GM10266 (cell line): Measurements from ENCODE around the gene ZBTB8B.
"Not testable (repeated sequence)": the region's sequence is repeated elsewhere in the genome, so short reads cannot be mapped to it uniquely, and the experiment has no call there.

Source experiments
- DNase-seq: peaks from one replicate; pipeline ENCODE4 v3.0.0; 2012; ENCODE audit errors: extremely low spot score
- TF ChIP-seq, protein P1 (sequence below): IDR thresholded peaks from 2 replicates; pipeline ENCODE4 v1.5.1; 2012; ENCODE audit warnings: mild to moderate bottlenecking, low read depth; ENCODE audit not compliant: control insufficient read depth, insufficient read depth; ENCODE audit errors: missing control alignments

ZBTB8B gene

DNA sequence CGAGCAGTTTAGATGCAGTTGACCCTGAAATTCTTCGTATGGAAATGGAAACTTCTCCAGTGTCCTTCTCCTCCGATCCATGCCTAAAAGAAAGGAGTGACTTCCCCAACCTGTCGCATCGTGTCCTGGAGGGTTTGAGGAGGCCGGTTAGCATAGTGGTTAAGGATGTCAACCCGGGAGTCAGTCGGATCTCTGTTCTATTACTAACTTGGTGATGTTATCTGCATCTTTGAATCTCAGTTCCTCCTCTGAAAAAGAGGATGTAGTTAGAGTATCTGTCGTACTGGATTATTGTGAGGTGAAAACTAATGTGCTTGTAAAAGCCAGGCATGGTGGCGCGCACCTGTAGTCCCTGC, 684 bp downstream of the ZBTB8B start:
- DNase-seq: no peak
- TF ChIP-seq, protein P1, sequence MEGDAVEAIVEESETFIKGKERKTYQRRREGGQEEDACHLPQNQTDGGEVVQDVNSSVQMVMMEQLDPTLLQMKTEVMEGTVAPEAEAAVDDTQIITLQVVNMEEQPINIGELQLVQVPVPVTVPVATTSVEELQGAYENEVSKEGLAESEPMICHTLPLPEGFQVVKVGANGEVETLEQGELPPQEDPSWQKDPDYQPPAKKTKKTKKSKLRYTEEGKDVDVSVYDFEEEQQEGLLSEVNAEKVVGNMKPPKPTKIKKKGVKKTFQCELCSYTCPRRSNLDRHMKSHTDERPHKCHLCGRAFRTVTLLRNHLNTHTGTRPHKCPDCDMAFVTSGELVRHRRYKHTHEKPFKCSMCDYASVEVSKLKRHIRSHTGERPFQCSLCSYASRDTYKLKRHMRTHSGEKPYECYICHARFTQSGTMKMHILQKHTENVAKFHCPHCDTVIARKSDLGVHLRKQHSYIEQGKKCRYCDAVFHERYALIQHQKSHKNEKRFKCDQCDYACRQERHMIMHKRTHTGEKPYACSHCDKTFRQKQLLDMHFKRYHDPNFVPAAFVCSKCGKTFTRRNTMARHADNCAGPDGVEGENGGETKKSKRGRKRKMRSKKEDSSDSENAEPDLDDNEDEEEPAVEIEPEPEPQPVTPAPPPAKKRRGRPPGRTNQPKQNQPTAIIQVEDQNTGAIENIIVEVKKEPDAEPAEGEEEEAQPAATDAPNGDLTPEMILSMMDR: no peak

DNA sequence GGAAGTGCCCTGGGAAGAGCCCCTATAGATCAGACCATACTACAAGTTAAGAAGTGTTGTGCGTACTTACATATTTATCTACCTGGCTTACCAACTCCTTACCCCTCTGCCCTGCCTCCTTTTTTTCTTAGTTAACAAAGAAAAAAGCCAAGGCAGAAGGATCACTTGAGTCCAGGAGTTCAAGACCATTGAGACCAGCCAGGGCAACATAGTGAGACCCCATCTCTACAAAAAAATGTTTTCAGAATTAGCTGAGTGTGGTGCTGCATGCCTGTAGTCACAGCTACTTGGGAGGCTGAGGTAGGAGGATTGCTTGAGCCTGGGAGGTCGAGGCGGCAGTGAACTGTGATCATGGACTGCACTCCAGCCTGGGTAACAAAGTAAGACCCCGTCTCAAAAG, 1.9 kb downstream of the ZBTB8B start:
- TF ChIP-seq, protein P1: no peak
- DNase-seq: no peak

DNA sequence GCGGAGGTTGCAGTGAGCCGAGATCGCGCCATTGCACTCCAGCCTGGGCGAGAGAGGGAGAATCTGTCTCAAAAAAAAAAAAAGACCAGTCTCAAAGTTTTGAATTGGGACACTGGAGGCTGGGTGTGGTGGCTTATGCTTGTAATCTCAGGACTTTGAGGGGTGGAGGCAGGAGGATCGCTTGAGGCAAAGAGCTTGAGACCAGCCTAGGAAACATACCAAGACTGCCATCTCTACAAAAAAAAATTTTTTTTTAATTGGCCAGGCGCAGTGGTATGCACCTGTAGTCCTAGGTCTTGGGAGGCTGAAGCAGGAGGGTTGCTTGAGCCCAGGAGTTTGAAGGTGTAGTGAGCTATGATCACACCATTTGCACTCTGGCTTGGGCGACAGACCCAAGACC, 3.9 kb downstream of the ZBTB8B start:
- DNase-seq: no peak
- TF ChIP-seq, protein P1: no peak

DNA sequence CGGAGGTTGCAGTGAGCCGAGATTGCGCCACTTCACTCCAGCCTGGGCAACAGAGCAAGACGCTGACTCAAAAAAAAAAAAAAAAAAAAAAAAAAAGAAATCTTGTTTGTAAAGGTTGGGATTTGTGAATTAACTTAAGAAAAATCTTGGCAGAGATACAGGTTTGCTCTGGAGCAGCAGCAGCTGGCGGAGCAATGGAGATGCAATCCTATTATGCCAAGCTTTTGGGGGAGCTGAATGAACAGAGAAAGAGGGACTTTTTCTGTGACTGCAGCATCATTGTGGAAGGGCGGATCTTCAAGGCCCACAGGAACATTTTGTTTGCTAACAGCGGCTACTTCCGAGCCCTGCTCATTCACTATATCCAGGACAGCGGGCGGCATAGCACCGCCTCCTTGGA, 5.6 kb downstream of the ZBTB8B start:
- TF ChIP-seq, protein P1: no peak
- no peak for DNase-seq

DNA sequence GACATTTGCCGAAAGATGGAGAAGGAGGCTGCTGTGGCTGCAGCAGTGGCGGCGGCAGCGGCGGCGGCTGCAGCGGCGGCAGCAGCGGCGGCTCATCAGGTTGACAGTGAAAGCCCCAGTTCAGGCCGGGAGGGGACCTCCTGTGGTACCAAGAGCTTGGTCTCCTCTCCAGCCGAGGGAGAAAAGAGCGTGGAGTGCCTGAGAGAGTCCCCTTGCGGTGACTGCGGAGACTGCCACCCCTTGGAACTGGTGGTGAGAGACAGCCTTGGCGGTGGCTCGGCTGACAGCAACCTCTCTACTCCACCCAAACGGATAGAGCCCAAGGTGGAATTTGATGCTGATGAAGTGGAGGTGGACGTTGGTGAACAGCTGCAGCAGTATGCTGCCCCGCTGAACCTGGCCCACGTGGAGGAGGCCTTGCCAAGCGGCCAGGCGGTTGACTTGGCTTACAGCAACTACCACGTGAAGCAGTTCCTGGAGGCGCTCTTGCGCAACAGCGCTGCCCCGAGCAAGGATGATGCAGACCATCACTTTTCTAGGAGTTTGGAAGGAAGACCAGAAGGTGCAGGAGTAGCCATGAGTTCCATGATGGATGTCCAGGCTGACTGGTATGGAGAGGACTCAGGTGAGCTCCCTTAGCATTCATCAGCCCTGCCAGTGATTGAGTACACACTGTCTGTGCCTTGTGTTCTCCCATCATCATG, 6.3 kb downstream of the ZBTB8B start:
- TF ChIP-seq, protein P1: peak; percentile 19
- DNase-seq: peak; percentile 52

DNA sequence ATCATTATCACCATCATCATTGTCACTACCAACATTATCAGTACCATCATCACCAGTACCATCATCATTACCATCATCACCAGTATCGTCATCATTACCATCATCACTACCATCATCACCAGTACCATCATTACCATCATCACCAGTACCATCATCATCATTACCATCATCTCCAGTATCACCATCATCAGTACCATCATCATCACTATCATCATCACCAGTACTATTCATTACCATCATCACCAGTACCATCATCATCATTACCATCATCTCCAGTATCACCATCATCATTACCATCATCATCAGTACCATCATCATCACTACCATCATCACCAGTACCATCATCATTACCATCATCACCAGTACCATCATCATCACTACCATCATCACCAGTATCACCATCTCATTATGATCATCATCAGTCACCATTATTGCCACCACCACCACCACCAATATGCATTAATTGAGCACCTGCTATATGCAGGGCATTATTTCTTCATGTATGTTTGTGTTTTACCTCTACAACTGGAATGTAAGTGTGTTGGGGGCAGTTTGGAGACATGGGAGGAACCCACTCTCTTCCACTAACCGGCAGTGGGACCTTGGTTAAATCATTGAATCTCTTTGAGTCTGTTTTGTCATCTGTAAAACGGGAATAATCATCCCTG, 7.0 kb downstream of the ZBTB8B start:
- TF ChIP-seq, protein P1: no peak
- no peak for DNase-seq

DNA sequence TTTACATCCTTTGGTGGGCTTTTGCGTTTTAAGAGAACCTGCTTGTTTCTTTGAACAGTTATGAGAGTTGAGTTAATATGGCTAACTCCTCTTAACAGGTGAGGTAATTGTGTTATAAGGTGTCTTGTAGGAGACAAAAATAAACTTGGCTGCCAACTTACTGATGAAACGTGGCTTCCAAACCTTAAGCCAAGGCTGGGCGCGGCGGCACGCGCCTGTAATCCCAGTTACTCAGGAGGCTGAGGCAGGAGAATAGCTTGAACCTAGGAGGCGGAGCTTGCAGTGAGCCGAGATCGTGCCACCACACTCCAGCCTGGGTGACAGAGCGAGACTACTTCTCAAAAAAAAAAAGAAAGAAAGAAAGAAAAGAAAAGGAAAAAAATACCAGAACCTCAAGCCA, 8.1 kb downstream of the ZBTB8B start:
- not testable (repeated sequence) for DNase-seq

DNA sequence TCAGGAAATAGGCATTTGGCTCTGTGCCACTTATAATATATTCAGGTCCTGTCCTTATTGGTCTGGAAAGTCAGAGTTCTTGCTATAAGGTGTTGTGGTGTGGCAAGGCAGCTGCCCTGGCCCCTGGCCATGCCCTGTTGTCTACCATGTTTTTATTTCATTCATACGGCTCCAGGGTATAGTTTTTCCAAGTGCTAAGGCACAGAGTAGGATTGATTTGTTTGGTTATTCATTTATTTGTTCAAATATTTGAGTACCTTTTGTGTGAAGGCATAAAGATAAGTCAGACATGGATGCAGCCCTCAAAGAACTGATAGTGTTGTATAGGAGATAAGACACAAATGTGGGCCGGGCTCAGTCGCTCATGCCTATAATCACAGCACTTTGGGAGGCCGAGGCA, 10.1 kb downstream of the ZBTB8B start:
- TF ChIP-seq, protein P1: no peak

More for the DNA sequence above, 10.1 kb downstream of the ZBTB8B start:
- DNase-seq: no peak
